SK-N-SH treated with all-trans-retinoic acid at 6 μM for 48 hours (cell line): ENCODE data around the gene PLB1.

Experiments
- ATAC-seq: fragments of 200-7000 bp; cut with Tn5 transposase; 3 replicates; pipeline ENCODE4 v1.9.1; 2020; ENCODE audit warnings: mild to moderate bottlenecking, moderate library complexity
- BACH2 ChIP-seq: fragments of 250-450 bp; sonication (Bioruptor Pico); IDR thresholded peaks from 2 replicates; pipeline ENCODE4 v1.9.0; 2021; ENCODE audit warnings: mild to moderate bottlenecking, borderline replicate concordance
- ESRRG ChIP-seq: fragments of 250-450 bp; sonication (Bioruptor Pico); IDR thresholded peaks from 2 replicates; pipeline ENCODE4 v1.6.1; 2021; ENCODE audit warnings: mild to moderate bottlenecking
- GLIS3 ChIP-seq: fragments of 250-450 bp; sonication (Bioruptor Pico); IDR thresholded peaks from 2 replicates; pipeline ENCODE4 v1.5.0; 2020; ENCODE audit warnings: mild to moderate bottlenecking, moderate library complexity
- ISL1 ChIP-seq: fragments of 250-450 bp; sonication (Bioruptor Pico); IDR thresholded peaks from 2 replicates; pipeline ENCODE4 v2.1.2; 2022; ENCODE audit warnings: mild to moderate bottlenecking, moderate library complexity
- OSR1 ChIP-seq: fragments of 250-450 bp; sonication (Bioruptor Pico); IDR thresholded peaks from 2 replicates; pipeline ENCODE4 v1.8.0; 2022; ENCODE audit warnings: moderate library complexity, mild to moderate bottlenecking, inconsistent platforms
- PPARA ChIP-seq: fragments of 250-450 bp; sonication (Bioruptor Pico); IDR thresholded peaks from 2 replicates; pipeline ENCODE4 v1.5.0; 2020; ENCODE audit warnings: mild to moderate bottlenecking, borderline replicate concordance
- RARB ChIP-seq: fragments of 250-450 bp; sonication (Bioruptor Pico); IDR thresholded peaks from 2 replicates; pipeline ENCODE4 v1.8.0; 2021; ENCODE audit warnings: mild to moderate bottlenecking, moderate library complexity
- SNAI2 ChIP-seq: fragments of 250-450 bp; sonication (Bioruptor Pico); IDR thresholded peaks from 2 replicates; pipeline ENCODE4 v1.5.0; 2020; ENCODE audit warnings: mild to moderate bottlenecking, moderate library complexity
- TCF4 ChIP-seq: fragments of 250-450 bp; sonication (Bioruptor Pico); IDR thresholded peaks from 2 replicates; pipeline ENCODE4 v1.8.0; 2021; ENCODE audit warnings: mild to moderate bottlenecking, moderate library complexity, borderline replicate concordance
- TOX ChIP-seq: fragments of 250-450 bp; sonication (Bioruptor Pico); IDR thresholded peaks from 2 replicates; pipeline ENCODE4 v1.8.0; 2021; ENCODE audit warnings: mild to moderate bottlenecking, moderate library complexity, borderline replicate concordance
- ZC3H10 ChIP-seq: fragments of 250-450 bp; sonication (Bioruptor Pico); IDR thresholded peaks from 2 replicates; pipeline ENCODE4 v1.5.1; 2021; ENCODE audit warnings: mild to moderate bottlenecking, moderate library complexity
- ZFP3 ChIP-seq: fragments of 250-450 bp; sonication (Bioruptor Pico); IDR thresholded peaks from 2 replicates; pipeline ENCODE4 v1.5.0; 2020; ENCODE audit warnings: mild to moderate bottlenecking, moderate library complexity
- ZFP30 ChIP-seq: fragments of 450-650 bp; formaldehyde crosslinking; IDR thresholded peaks from 2 replicates; pipeline ENCODE4 v1.5.0; 2022; ENCODE audit warnings: mild to moderate bottlenecking, moderate library complexity
- ZNF565 ChIP-seq: fragments of 450-650 bp; formaldehyde crosslinking; conservative IDR thresholded peaks from 2 replicates; pipeline ENCODE4 v1.5.0; 2020; ENCODE audit warnings: low read depth, mild to moderate bottlenecking, moderate library complexity
- ZNF70 ChIP-seq: fragments of 450-650 bp; formaldehyde crosslinking; IDR thresholded peaks from 2 replicates; pipeline ENCODE4 v1.5.0; 2020; ENCODE audit warnings: mild to moderate bottlenecking, moderate library complexity
- ZNF8 ChIP-seq: fragments of 450-650 bp; formaldehyde crosslinking; IDR thresholded peaks from 2 replicates; pipeline ENCODE4 v1.5.0; 2020; ENCODE audit warnings: mild to moderate bottlenecking, moderate library complexity
- TF ChIP-seq, protein P1 (sequence below): fragments of 250-450 bp; sonication (Bioruptor Pico); IDR thresholded peaks from 2 replicates; pipeline ENCODE4 v1.5.1; 2020; ENCODE audit warnings: low read depth, mild to moderate bottlenecking, moderate library complexity
- TF ChIP-seq, protein P2 (sequence below): fragments of 250-450 bp; sonication (Bioruptor Pico); IDR thresholded peaks from 2 replicates; pipeline ENCODE4 v1.8.0; 2021; ENCODE audit warnings: low read depth, mild to moderate bottlenecking, moderate library complexity, borderline replicate concordance
- TF ChIP-seq, protein P3 (sequence below): fragments of 250-450 bp; sonication (Bioruptor Pico); IDR thresholded peaks from 2 replicates; pipeline ENCODE4 v1.5.1; 2021; ENCODE audit warnings: mild to moderate bottlenecking, moderate library complexity
- TF ChIP-seq, protein P4 (sequence below): fragments of 250-450 bp; sonication (Bioruptor Pico); IDR thresholded peaks from 2 replicates; pipeline ENCODE4 v1.8.0; 2020; ENCODE audit warnings: mild to moderate bottlenecking, moderate library complexity, borderline replicate concordance

The PLB1 gene

DNA sequence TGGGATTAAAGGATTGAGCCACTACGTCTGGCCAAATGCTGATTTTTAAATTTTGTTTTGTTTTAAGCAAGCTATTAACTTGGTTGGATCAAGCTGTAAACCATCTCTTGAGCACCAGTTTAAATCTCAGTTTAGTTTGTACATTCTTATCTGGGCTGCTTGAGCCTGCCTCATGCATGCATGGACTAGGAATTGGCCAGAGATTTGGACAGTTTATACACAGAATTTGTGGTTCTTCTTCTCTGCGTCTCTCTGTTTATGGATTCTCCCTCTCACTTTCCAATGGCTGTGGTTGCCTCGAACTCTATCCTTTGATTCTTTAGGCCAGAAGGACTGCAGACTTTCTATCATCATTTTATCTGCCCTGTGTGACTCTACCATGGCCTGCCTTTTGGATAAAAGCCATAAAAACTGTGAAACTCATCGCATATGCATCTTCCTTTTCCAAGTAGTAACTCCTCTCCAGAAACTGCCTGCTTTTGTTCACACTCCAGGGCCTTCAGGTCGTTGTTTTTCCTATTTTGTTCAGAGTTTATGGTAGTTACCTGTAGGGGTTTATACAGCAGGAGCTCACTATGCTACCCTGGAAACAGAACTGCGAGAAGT is 32.5 kb upstream of the PLB1 start:
- TF ChIP-seq ZFP30 (CRISPR knock-in tag): no peak
- no peak for TF ChIP-seq OSR1 (CRISPR knock-in tag)
- no peak for TF ChIP-seq TCF4 (CRISPR knock-in tag)
- TF ChIP-seq RARB (CRISPR knock-in tag): no peak
- TF ChIP-seq ZNF8 (CRISPR knock-in tag): no peak
- TF ChIP-seq PPARA (CRISPR knock-in tag): no peak
- no peak for TF ChIP-seq SNAI2 (CRISPR knock-in tag)
- TF ChIP-seq, protein P1, sequence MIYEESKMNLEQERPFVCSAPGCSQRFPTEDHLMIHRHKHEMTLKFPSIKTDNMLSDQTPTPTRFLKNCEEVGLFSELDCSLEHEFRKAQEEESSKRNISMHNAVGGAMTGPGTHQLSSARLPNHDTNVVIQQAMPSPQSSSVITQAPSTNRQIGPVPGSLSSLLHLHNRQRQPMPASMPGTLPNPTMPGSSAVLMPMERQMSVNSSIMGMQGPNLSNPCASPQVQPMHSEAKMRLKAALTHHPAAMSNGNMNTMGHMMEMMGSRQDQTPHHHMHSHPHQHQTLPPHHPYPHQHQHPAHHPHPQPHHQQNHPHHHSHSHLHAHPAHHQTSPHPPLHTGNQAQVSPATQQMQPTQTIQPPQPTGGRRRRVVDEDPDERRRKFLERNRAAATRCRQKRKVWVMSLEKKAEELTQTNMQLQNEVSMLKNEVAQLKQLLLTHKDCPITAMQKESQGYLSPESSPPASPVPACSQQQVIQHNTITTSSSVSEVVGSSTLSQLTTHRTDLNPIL (CRISPR knock-in tag): no peak
- TF ChIP-seq ESRRG (CRISPR knock-in tag): no peak
- TF ChIP-seq, protein P2, sequence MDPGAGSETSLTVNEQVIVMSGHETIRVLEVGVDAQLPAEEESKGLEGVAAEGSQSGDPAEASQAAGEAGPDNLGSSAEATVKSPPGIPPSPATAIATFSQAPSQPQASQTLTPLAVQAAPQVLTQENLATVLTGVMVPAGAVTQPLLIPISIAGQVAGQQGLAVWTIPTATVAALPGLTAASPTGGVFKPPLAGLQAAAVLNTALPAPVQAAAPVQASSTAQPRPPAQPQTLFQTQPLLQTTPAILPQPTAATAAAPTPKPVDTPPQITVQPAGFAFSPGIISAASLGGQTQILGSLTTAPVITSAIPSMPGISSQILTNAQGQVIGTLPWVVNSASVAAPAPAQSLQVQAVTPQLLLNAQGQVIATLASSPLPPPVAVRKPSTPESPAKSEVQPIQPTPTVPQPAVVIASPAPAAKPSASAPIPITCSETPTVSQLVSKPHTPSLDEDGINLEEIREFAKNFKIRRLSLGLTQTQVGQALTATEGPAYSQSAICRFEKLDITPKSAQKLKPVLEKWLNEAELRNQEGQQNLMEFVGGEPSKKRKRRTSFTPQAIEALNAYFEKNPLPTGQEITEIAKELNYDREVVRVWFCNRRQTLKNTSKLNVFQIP (CRISPR knock-in tag): no peak
- TF ChIP-seq, protein P3, sequence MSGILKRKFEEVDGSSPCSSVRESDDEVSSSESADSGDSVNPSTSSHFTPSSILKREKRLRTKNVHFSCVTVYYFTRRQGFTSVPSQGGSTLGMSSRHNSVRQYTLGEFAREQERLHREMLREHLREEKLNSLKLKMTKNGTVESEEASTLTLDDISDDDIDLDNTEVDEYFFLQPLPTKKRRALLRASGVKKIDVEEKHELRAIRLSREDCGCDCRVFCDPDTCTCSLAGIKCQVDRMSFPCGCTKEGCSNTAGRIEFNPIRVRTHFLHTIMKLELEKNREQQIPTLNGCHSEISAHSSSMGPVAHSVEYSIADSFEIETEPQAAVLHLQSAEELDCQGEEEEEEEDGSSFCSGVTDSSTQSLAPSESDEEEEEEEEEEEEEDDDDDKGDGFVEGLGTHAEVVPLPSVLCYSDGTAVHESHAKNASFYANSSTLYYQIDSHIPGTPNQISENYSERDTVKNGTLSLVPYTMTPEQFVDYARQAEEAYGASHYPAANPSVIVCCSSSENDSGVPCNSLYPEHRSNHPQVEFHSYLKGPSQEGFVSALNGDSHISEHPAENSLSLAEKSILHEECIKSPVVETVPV: no peak
- TF ChIP-seq, all 23 proteins: peak for 0
- no peak for ATAC-seq

DNA sequence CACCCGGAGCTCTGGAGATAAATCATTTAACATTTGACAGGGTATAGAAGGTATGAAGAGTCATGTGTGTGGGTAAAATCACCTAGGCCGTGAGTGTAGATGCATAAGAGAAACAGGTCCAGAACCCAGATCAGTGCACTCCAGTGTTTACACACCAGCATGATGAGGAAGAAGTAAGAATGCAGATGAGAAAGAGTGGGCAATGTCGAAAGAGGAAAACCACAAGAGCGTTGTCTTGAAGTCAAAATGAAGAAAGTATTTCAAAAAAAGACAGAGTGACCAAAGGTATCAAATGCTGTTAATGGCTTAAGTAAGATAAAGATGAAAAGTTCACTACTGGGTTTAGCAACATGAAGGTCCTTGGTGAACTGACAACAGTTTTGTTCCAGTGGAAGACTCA is 32.0 kb upstream of the PLB1 start:
- TF ChIP-seq OSR1 (CRISPR knock-in tag) (no peak), PPARA (CRISPR knock-in tag) (no peak), GLIS3 (CRISPR knock-in tag) (no peak), ZNF70 (CRISPR knock-in tag) (no peak), ISL1 (CRISPR knock-in tag) (no peak), ZC3H10 (no peak)
- TF ChIP-seq, protein P1 (CRISPR knock-in tag): no peak
- no peak for ATAC-seq

DNA sequence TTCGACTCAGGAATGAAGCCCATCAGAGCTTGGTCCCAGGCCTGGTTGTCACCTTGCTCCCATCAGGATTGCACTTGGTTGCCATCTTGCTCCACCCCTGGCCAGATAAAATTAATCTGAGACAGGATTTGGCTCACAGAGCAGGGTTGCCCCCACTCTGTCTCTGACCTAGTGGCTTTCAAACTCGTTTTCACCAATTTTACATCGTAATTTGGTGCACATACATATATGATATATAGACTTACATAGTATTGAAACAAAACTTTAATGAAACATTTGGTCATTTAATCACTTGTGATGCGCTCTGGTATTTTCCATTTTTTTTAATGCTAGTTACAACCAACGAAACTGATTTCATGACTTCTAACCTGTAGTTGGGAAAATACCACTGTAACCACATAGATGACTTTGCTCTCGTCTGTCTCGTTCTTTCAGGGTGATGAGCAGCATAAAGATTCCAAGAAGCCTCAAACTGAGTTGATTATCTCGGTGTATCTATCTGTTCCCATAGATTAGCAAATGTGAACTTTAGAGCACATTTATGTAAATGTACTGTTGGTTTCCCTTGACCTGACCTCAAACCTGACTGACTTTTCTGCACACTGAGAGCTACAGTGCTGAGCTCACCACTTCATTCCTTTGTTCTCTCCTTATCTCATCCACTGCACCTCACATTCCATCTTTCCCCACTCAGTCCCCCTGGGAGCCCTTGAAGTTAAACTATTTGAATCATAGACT is 30.5 kb upstream of the PLB1 start:
- no peak for TF ChIP-seq GLIS3 (CRISPR knock-in tag)
- TF ChIP-seq, protein P4, sequence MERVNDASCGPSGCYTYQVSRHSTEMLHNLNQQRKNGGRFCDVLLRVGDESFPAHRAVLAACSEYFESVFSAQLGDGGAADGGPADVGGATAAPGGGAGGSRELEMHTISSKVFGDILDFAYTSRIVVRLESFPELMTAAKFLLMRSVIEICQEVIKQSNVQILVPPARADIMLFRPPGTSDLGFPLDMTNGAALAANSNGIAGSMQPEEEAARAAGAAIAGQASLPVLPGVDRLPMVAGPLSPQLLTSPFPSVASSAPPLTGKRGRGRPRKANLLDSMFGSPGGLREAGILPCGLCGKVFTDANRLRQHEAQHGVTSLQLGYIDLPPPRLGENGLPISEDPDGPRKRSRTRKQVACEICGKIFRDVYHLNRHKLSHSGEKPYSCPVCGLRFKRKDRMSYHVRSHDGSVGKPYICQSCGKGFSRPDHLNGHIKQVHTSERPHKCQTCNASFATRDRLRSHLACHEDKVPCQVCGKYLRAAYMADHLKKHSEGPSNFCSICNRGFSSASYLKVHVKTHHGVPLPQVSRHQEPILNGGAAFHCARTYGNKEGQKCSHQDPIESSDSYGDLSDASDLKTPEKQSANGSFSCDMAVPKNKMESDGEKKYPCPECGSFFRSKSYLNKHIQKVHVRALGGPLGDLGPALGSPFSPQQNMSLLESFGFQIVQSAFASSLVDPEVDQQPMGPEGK (CRISPR knock-in tag): no peak
- no peak for TF ChIP-seq PPARA (CRISPR knock-in tag)
- TF ChIP-seq BACH2 (CRISPR knock-in tag): no peak
- TF ChIP-seq ZNF565 (CRISPR knock-in tag): no peak
- TF ChIP-seq ZFP30 (CRISPR knock-in tag): no peak
- no peak for TF ChIP-seq ZFP3 (CRISPR knock-in tag)
- no peak for TF ChIP-seq RARB (CRISPR knock-in tag)
- no peak for TF ChIP-seq TOX (CRISPR knock-in tag)
- no peak for TF ChIP-seq SNAI2 (CRISPR knock-in tag)
- no peak for ATAC-seq
